A673 (cell line): Measurements from ENCODE around the gene EXD2.

Experiments
- CTCF ChIP-seq: fragments of 300-800, 200-600 bp; sonication (generic); conservative IDR thresholded peaks from 2 replicates; pipeline ENCODE4 v1.5.1; 2017; ENCODE audit warnings: low read depth, mild to moderate bottlenecking, antibody characterized with exemption, low read length, moderate library complexity, mixed read lengths
- EZH2 ChIP-seq: fragments of 200-600 bp; sonication (generic); IDR thresholded peaks from 2 replicates; pipeline ENCODE4 v1.6.1; 2017; ENCODE audit warnings: borderline replicate concordance, low read depth, mild to moderate bottlenecking, mixed read lengths, antibody characterized with exemption, low read length; ENCODE audit not compliant: poor library complexity, severe bottlenecking

GRCh38 chr14:69247676-69248440 is 56.6 kb downstream of the EXD2 start:
- peak; percentile 41; the same call in 1 of the 2 replicates for TF ChIP-seq CTCF
- TF ChIP-seq EZH2 = no peak
